HepG2 (cell line): ENCODE results near the gene MAJIN. TPM values are rescaled to one million over a fixed set of nuclear protein-coding genes. Genes with fewer than 3 reads are reported as not detected.
A peak's percentile ranks its signal among the peaks of the same experiment; 100 is the strongest.

Source experiments
- HHEX ChIP-seq: IDR thresholded peaks from 2 replicates; pipeline ENCODE4 v1.6.1; 2016; ENCODE audit warnings: control low read depth
- HMG20A ChIP-seq: IDR thresholded peaks from 2 replicates; pipeline ENCODE4 v1.6.1; 2016; ENCODE audit warnings: borderline replicate concordance
- KDM4B ChIP-seq: sonication (generic); formaldehyde crosslinking; IDR thresholded peaks from 2 replicates; pipeline ENCODE4 v1.4.0; 2020; ENCODE audit warnings: missing genetic modification reagents
- KLF6 ChIP-seq: IDR thresholded peaks from 2 replicates; pipeline ENCODE4 v1.8.0; 2016; ENCODE audit warnings: missing biosample characterization, missing genetic modification reagents
- MIXL1 ChIP-seq: IDR thresholded peaks from 2 replicates; pipeline ENCODE4 v1.6.1; 2016
- NFYB ChIP-seq: sonication (generic); formaldehyde crosslinking; IDR thresholded peaks from 2 replicates; pipeline ENCODE4 v1.4.0; 2020; ENCODE audit warnings: missing genetic modification reagents
- POLR2AphosphoS5 ChIP-seq: IDR thresholded peaks from 2 replicates; pipeline ENCODE4 v1.6.1; 2012; ENCODE audit warnings: low read depth, low read length
- RBAK ChIP-seq: sonication (generic); formaldehyde crosslinking; IDR thresholded peaks from 2 replicates; pipeline ENCODE4 v1.5.1; 2020; ENCODE audit warnings: mild to moderate bottlenecking, missing genetic modification reagents
- RBFOX2 ChIP-seq: fragments of 200-400 bp; formaldehyde crosslinking; IDR thresholded peaks from 2 replicates; pipeline ENCODE4 v1.6.1; 2017; ENCODE audit warnings: low read depth, mild to moderate bottlenecking, low read length
- ZBTB20 ChIP-seq: sonication (generic); formaldehyde crosslinking; IDR thresholded peaks from 2 replicates; pipeline ENCODE4 v1.8.1; 2023; ENCODE audit warnings: missing genetic modification reagents, low read depth, mild to moderate bottlenecking, borderline replicate concordance
- ZMAT3 ChIP-seq: sonication (generic); formaldehyde crosslinking; conservative IDR thresholded peaks from 2 replicates; pipeline ENCODE4 v1.7.0; 2021; ENCODE audit warnings: missing genetic modification reagents
- ZNF333 ChIP-seq: sonication (generic); formaldehyde crosslinking; IDR thresholded peaks from 2 replicates; pipeline ENCODE4 v1.4.0; 2020; ENCODE audit warnings: mild to moderate bottlenecking, missing genetic modification reagents, borderline replicate concordance
- ZNF660 ChIP-seq: sonication (generic); formaldehyde crosslinking; IDR thresholded peaks from 2 replicates; pipeline ENCODE4 v1.5.1; 2020; ENCODE audit warnings: mild to moderate bottlenecking, low read depth, missing genetic modification reagents, borderline replicate concordance
- polyA plus RNA-seq, 8 experiments: library from polyadenylated mRNA; depleted of rRNA in 3 of 8; stranded (reverse) in 7 of 8; unstranded in 1 of 8; fragments of >200 nt; fragmentation: Illumina TruSeq in 4 of 8; extraction: Trizol in 4 of 8; gene quantifications; 2 replicates each; pipeline versions ENCODE4 v1.2.1 to v1.2.3, GENCODE V29; 2011 to 2016; ENCODE audit warnings: low read depth in 4 of 8, missing spikeins in 1 of 8, mixed read lengths in 1 of 8; ENCODE audit not compliant: insufficient read depth in 1 of 8
- total RNA-seq, 5 experiments: library from RNA; depleted of rRNA; stranded (reverse); fragments of >200 nt; fragmentation: Illumina TruSeq; extraction: Trizol; gene quantifications; 2 replicates each; pipeline ENCODE4 v1.2.3, GENCODE V29; 2016; ENCODE audit warnings: low read depth in 1 of 5
- TF ChIP-seq, protein P1 (sequence below): sonication (generic); formaldehyde crosslinking; IDR thresholded peaks from 2 replicates; pipeline ENCODE4 v1.4.0; 2020; ENCODE audit warnings: mild to moderate bottlenecking, low read depth, missing genetic modification reagents
- TF ChIP-seq, protein P2 (sequence below): sonication (generic); formaldehyde crosslinking; IDR thresholded peaks from 2 replicates; pipeline ENCODE4 v1.5.0; 2020; ENCODE audit warnings: mild to moderate bottlenecking, missing genetic modification reagents
- TF ChIP-seq, protein P3 (sequence below): IDR thresholded peaks from 2 replicates; pipeline ENCODE4 v1.6.1; 2016; ENCODE audit warnings: mild to moderate bottlenecking
- TF ChIP-seq, protein P4 (sequence below): IDR thresholded peaks from 2 replicates; pipeline ENCODE4 v1.6.1; 2012; ENCODE audit warnings: low read depth, low read length, improper control_type of control experiment
- TF ChIP-seq, protein P5 (sequence below): sonication (generic); formaldehyde crosslinking; IDR thresholded peaks from 2 replicates; pipeline ENCODE4 v1.4.0; 2020; ENCODE audit warnings: missing genetic modification reagents
- TF ChIP-seq, protein P6 (sequence below): sonication (generic); formaldehyde crosslinking; IDR thresholded peaks from 2 replicates; pipeline ENCODE4 v1.8.1; 2023; ENCODE audit warnings: mild to moderate bottlenecking, missing genetic modification reagents

Gene MAJIN
- total and polyA plus RNA-seq, 2 of the 13 experiments (the other 11 are each of a cell fraction or from before 2014, with no cell fraction given) = not detected

DNA sequence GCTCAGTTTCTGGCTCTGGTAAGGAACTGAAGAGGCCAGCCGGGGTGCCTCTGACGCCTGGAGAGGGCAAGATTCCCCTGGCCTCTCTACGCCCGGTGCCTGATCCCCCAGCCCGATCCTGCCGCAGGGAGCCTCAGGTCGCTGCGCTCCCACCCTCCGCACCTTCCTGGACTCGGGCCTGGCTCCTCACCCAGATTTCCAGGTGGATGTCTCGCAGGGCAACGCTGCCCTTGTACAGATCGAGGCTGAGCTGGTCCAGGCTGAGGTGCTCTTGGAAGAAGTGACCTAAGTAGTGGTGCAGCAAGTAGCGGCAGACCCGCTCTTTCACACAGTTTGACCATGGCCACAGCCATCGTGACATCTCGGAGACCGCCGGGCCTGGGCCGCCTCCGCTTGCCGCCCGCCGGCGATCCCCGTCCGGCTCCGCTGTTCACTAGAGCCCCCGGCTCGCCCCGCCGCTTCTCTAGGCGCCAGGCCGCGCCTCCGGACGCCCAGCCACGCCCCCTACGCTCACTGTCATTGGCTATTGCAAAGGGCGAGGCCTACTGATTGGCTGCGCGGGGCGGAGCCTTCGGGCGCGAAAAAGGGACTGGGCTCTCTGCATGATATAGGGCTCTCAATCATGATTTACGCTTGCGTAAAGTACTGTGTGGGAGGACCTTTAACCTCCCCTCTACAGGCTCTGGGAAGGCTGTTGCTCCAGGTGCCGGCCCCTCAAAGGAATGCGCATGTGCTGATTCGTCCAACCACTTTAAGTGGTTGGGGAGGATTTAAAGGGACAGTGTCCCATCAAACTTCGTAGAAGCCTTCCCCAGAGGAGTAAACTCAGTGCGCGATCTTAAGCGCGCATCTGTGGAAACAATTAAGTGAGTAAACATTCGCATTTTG is 54.9 kb downstream of the MAJIN start, which contains the start of gene ATG2A (continued):
- TF ChIP-seq NFYB (peak; percentile 92), KLF6 (CRISPR knock-in tag) (peak; percentile 74), RBFOX2 (peak; percentile 83), KDM4B (peak; percentile 34; the same call in 1 of the 2 replicates), ZMAT3 (CRISPR knock-in tag) (peak; percentile 71; the same call in 1 of the 2 replicates), HMG20A (CRISPR knock-in tag) (0 out of 2 replicates have a peak, but pooled peaks have one; percentile 4), HHEX (no peak), RBAK (0 out of 2 replicates have a peak, but pooled peaks have one; percentile 35), POLR2AphosphoS5 (peak; percentile 67; the same call in 1 of the 2 replicates), MIXL1 (CRISPR knock-in tag) (no peak), ZNF333 (CRISPR knock-in tag) (peak; percentile 32; the same call in 1 of the 2 replicates), ZNF660 (CRISPR knock-in tag) (no peak), ZBTB20 (CRISPR knock-in tag) (0 out of 2 replicates have a peak, but pooled peaks have one; percentile 60)
- TF ChIP-seq, protein P1, sequence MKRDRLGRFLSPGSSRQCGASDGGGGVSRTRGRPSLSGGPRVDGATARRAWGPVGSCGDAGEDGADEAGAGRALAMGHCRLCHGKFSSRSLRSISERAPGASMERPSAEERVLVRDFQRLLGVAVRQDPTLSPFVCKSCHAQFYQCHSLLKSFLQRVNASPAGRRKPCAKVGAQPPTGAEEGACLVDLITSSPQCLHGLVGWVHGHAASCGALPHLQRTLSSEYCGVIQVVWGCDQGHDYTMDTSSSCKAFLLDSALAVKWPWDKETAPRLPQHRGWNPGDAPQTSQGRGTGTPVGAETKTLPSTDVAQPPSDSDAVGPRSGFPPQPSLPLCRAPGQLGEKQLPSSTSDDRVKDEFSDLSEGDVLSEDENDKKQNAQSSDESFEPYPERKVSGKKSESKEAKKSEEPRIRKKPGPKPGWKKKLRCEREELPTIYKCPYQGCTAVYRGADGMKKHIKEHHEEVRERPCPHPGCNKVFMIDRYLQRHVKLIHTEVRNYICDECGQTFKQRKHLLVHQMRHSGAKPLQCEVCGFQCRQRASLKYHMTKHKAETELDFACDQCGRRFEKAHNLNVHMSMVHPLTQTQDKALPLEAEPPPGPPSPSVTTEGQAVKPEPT (CRISPR knock-in tag) = peak; percentile 99
- TF ChIP-seq, protein P2, sequence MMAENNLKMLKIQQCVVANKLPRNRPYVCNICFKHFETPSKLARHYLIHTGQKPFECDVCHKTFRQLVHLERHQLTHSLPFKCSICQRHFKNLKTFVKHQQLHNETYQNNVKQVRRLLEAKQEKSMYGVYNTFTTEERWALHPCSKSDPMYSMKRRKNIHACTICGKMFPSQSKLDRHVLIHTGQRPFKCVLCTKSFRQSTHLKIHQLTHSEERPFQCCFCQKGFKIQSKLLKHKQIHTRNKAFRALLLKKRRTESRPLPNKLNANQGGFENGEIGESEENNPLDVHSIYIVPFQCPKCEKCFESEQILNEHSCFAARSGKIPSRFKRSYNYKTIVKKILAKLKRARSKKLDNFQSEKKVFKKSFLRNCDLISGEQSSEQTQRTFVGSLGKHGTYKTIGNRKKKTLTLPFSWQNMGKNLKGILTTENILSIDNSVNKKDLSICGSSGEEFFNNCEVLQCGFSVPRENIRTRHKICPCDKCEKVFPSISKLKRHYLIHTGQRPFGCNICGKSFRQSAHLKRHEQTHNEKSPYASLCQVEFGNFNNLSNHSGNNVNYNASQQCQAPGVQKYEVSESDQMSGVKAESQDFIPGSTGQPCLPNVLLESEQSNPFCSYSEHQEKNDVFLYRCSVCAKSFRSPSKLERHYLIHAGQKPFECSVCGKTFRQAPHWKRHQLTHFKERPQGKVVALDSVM = peak; percentile 53
- TF ChIP-seq, protein P3, sequence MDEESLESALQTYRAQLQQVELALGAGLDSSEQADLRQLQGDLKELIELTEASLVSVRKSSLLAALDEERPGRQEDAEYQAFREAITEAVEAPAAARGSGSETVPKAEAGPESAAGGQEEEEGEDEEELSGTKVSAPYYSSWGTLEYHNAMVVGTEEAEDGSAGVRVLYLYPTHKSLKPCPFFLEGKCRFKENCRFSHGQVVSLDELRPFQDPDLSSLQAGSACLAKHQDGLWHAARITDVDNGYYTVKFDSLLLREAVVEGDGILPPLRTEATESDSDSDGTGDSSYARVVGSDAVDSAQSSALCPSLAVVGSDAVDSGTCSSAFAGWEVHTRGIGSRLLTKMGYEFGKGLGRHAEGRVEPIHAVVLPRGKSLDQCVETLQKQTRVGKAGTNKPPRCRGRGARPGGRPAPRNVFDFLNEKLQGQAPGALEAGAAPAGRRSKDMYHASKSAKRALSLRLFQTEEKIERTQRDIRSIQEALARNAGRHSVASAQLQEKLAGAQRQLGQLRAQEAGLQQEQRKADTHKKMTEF (CRISPR knock-in tag) = peak; percentile 88
- TF ChIP-seq, protein P4, sequence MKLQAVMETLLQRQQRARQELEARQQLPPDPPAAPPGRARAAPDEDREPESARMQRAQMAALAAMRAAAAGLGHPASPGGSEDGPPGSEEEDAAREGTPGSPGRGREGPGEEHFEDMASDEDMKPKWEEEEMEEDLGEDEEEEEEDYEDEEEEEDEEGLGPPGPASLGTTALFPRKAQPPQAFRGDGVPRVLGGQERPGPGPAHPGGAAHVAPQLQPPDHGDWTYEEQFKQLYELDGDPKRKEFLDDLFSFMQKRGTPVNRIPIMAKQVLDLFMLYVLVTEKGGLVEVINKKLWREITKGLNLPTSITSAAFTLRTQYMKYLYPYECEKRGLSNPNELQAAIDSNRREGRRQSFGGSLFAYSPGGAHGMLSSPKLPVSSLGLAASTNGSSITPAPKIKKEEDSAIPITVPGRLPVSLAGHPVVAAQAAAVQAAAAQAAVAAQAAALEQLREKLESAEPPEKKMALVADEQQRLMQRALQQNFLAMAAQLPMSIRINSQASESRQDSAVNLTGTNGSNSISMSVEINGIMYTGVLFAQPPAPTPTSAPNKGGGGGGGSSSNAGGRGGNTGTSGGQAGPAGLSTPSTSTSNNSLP = peak; percentile 82
- TF ChIP-seq, protein P5, sequence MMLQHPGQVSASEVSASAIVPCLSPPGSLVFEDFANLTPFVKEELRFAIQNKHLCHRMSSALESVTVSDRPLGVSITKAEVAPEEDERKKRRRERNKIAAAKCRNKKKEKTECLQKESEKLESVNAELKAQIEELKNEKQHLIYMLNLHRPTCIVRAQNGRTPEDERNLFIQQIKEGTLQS = no peak; the same call in 1 of the 2 replicates
- TF ChIP-seq, protein P6, sequence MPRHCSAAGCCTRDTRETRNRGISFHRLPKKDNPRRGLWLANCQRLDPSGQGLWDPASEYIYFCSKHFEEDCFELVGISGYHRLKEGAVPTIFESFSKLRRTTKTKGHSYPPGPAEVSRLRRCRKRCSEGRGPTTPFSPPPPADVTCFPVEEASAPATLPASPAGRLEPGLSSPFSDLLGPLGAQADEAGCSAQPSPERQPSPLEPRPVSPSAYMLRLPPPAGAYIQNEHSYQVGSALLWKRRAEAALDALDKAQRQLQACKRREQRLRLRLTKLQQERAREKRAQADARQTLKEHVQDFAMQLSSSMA (CRISPR knock-in tag) = no peak
